Stimulated activated naive CD8-positive, alpha-beta T cell treated with anti-CD3 and anti-CD28 coated beads, Interleukin-15, Interleukin-2, amounts not matched to agents 100 ng/mL and 50 ng/mL, for 24 hours (primary cell): ENCODE measurements around the gene NFAM1.

ENCODE experiments used
- H3K27ac Mint-ChIP-seq: one replicate; pipeline ENCODE4 v1.8.0; 2021; ENCODE audit warnings: mild to moderate bottlenecking, mixed read lengths
- H3K27me3 Mint-ChIP-seq: one replicate; pipeline ENCODE4 v1.8.0; 2021; ENCODE audit warnings: mixed read lengths
- H3K36me3 Mint-ChIP-seq: one replicate; pipeline ENCODE4 v1.8.0; 2021; ENCODE audit warnings: low read depth, mixed read lengths
- H3K4me1 Mint-ChIP-seq: one replicate; pipeline ENCODE4 v1.8.0; 2021; ENCODE audit warnings: low read depth, mixed read lengths
- H3K4me3 Mint-ChIP-seq: one replicate; pipeline ENCODE4 v1.8.0; 2021; ENCODE audit warnings: mild to moderate bottlenecking, mixed read lengths
- H3K9me3 Mint-ChIP-seq: one replicate; pipeline ENCODE4 v1.8.0; 2021; ENCODE audit warnings: mixed read lengths

NFAM1 gene

DNA sequence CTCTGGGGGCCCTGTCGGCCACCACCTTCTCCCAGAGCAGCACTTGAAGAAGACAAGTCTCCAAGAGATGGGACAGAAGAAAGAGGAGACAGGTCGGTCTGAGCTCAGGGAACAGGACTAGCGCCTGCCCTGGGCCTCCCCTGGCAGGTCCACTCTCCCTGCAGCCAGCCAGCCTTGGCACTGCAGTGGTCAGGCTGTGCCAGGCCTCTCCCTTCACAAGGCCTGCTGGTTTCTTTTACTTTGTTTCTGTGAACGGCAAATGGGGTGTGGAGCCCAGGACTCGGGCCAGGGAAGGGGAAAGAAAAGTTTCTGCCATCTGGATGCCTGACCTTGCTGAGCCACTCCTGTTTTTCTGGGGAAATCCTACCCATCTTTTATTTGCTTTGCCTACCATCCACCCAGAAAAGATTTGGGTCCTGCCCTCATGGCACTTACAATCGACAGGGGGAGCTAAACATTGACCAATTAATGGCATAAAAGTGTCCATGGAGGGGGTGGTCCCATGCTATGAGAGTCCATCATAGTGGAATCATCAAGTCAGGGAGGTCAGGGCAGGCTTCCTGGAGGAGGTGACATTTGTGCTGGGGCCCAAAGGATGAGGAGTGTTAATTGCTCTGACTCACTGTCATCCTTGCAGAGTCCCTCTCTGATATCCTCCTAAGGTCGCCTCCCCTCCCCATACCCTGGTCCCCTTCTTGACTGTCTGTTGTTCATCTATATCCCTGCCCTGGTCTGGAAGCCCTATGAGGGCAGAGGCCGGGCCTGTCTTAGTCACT lies 65.2 kb downstream of the NFAM1 start:
- H3K4me3 Mint-ChIP-seq = no peak overlapping the region
- no peaks in the 10 kb centered on the region for H3K36me3 Mint-ChIP-seq
- peaks cover 42% of the 10 kb centered on the region for H3K27me3 Mint-ChIP-seq
- no peak overlapping the region for H3K27ac Mint-ChIP-seq
- H3K4me1 Mint-ChIP-seq = peaks cover 7% of the 10 kb centered on the region
- H3K9me3 Mint-ChIP-seq = no peaks in the 10 kb centered on the region

DNA sequence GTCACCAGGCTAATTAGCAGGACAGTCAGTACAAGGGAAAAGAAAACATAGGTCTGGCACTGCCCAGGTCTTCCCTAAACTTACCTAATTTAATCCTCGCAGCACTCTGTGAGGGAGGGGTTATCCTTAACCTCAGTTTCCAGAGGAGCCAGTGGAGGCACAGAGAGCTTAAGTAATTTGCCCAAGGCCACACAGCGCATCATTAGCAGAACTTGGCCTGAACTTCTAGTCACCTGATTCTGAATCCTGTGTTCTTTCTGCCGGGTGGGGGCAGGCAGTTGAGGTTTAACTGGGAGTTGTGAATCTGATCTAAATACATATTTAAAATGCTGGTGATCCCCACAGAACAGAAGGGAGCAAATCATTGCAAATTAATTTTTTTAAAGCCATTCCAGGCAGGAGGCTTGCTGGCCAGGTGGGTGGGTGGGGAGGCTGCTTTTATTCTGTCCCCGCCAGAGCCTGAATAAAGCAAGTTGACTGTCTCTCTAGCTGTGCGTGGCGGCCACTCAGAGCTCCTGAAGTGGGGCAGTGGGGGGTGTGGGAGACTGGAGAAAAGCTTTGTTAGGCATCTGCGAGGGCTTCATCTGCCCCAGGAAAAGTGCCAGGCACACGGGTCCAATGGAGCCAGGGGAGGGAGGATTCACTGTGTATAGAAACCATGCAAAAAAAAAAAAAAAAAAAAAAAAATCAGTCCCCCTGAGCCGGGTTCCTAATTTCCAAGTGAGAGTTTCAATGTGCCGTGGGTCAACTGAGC lies 66.1 kb downstream of the NFAM1 start:
- H3K27ac Mint-ChIP-seq = no peak overlapping the region
- peaks cover 7% of the 10 kb centered on the region for H3K4me1 Mint-ChIP-seq
- H3K36me3 Mint-ChIP-seq = no peaks in the 10 kb centered on the region
- peaks cover 50% of the 10 kb centered on the region for H3K27me3 Mint-ChIP-seq
- H3K9me3 Mint-ChIP-seq = no peaks in the 10 kb centered on the region
- no peak overlapping the region for H3K4me3 Mint-ChIP-seq

- Mint-ChIP-seq H3K27ac (no peak overlapping the region), H3K4me1 (peaks cover 7% of the 10 kb centered on the region), H3K4me3 (no peak overlapping the region), H3K9me3 (no peaks in the 10 kb centered on the region), H3K27me3 (peaks cover 50% of the 10 kb centered on the region), H3K36me3 (no peaks in the 10 kb centered on the region)
These were observed 66.9 kb downstream of the NFAM1 start for GRCh38 chr22:42365111-42365865.

DNA sequence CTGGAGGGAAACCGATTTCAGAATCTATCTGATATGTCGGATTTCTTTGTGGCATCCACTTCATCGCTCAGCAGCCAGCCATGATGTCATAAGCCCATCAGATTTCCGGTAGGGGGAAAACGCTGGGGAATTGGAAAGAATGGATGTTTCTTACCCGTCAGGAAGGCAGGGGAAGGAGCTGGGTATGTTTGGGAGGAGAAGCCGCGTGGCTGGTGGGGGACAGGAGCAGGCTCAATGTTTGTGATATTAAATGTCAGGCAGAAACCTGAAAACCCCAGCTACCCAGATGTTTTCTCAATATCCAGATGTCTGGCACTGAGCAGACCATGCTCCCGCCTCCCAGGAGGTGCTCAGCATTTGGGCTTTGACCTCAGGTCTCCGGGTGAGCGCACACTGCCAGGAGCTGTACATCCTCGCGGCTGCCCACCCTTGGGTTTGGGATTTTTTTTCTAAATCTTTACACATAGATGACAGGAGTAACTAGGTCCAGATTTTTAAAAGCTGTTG lies 67.5 kb downstream of the NFAM1 start:
- no peak overlapping the region for H3K27ac Mint-ChIP-seq
- H3K4me1 Mint-ChIP-seq = peaks cover 5% of the 10 kb centered on the region
- H3K36me3 Mint-ChIP-seq = no peaks in the 10 kb centered on the region
- peaks cover 50% of the 10 kb centered on the region for H3K27me3 Mint-ChIP-seq
- H3K9me3 Mint-ChIP-seq = no peaks in the 10 kb centered on the region
- no peak overlapping the region for H3K4me3 Mint-ChIP-seq

DNA sequence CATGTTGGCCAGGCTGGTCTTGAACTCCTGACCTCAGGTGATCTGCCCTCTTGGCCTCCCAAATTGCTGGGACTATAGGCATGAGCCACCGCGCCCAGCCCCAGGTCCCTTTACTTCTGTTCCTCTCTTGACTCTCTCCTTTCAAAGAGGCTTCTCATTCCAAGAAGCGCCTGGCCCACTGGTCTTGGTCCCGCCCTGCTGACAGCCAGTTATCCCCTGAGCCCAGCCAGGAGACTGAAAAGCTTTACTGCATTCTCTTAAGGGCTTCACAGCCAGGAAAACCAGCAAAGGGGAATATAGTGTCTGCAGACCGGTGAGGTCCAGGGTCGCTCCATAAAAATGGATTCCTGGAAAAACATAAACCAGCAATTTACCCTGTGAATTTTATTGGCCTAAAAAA lies 68.3 kb downstream of the NFAM1 start:
- Mint-ChIP-seq H3K9me3 (no peaks in the 10 kb centered on the region), H3K4me3 (no peak overlapping the region), H3K27ac (no peak overlapping the region), H3K4me1 (no peaks in the 10 kb centered on the region), H3K27me3 (peaks cover 50% of the 10 kb centered on the region), H3K36me3 (no peaks in the 10 kb centered on the region)

DNA sequence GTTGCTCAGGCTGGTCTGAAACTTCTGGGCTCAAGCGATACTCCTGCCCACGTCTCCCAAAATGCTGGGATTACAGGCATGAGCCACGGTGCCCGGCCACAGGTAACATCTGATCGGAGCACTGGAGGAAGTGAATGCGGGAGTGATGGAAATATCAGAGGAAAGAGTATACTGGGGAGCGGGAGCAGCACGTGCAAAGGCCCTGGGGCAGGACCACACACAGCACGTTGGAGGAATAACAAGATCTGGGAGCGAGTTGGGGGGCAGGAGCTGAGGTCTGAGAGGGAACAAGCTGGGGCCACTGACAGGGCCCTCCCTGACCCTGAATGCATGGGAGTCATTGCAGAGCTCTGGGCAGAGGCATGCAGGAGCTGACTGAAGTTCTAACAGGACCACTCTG lies 70.7 kb downstream of the NFAM1 start:
- Mint-ChIP-seq H3K4me3 (no peak overlapping the region), H3K27me3 (peaks cover 34% of the 10 kb centered on the region), H3K27ac (no peak overlapping the region), H3K9me3 (no peaks in the 10 kb centered on the region), H3K36me3 (no peaks in the 10 kb centered on the region), H3K4me1 (no peaks in the 10 kb centered on the region)

DNA sequence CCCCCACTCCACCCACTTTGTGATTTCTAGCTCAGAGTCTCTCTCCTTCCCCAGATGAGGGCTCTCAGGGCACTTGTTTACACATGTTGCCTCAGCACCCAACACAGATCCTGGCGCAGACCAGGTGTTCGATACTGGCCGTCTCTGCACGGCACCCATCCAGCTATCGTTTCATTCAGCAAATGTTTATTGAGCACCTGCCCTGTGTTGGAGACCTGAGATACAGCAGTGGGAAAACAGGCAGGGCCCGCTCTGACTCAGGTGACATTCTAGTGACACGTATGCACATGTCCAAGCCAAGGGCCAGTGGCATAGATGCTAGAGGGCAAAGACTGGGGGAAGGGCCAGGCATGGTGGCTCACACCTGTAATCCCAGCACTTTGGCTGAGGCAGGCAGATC lies 71.9 kb downstream of the NFAM1 start:
- Mint-ChIP-seq H3K27ac (no peak overlapping the region), H3K4me1 (no peaks in the 10 kb centered on the region), H3K27me3 (peaks cover 25% of the 10 kb centered on the region), H3K9me3 (no peaks in the 10 kb centered on the region), H3K4me3 (no peak overlapping the region), H3K36me3 (no peaks in the 10 kb centered on the region)

GRCh38 chr22:42358643-42359558 lies 73.3 kb downstream of the NFAM1 start:
- no peaks in the 10 kb centered on the region for H3K9me3 Mint-ChIP-seq
- H3K36me3 Mint-ChIP-seq = no peaks in the 10 kb centered on the region
- H3K4me3 Mint-ChIP-seq = no peak overlapping the region
- H3K27ac Mint-ChIP-seq = no peak overlapping the region
- peaks cover 13% of the 10 kb centered on the region for H3K27me3 Mint-ChIP-seq
- no peaks in the 10 kb centered on the region for H3K4me1 Mint-ChIP-seq

DNA sequence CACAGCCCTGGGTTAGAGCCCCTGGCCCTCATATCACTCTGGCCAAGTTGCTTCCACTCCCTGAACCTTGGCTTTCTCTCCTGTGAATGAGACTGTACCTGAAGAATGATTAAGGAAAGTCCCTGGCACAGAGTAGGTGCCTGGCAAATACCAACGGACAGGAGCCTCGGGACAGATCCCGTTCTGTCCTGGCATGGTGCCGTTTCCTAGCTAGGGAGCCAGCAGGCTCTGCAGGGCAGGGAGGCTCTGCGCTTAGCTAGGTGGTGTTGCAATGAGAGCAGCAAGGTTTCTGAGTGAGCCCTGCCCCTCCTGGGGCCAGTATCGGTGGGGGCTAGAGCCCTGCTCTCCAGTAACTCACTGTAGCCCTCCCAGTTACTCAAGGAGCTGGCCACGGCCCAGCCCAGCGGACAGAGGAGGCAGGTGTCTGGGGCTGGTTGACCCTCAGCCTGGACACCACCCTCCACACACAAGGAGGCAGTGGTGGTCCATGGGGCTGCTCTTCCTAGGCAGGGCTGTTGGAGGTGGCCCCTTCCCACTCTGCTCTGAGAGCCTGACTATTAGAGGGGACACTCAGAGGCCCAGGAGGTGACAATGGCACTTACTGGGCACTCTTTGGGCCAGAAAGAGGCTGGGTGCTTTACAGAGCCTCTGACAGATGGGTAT lies 74.4 kb downstream of the NFAM1 start:
- Mint-ChIP-seq H3K4me1 (no peaks in the 10 kb centered on the region), H3K4me3 (no peak overlapping the region), H3K36me3 (no peaks in the 10 kb centered on the region), H3K27ac (no peak overlapping the region), H3K9me3 (no peaks in the 10 kb centered on the region), H3K27me3 (peaks cover 12% of the 10 kb centered on the region)

- H3K9me3 Mint-ChIP-seq = no peaks in the 10 kb centered on the region
- H3K36me3 Mint-ChIP-seq = no peaks in the 10 kb centered on the region
- no peaks in the 10 kb centered on the region for H3K4me1 Mint-ChIP-seq
- H3K4me3 Mint-ChIP-seq = no peak overlapping the region
- H3K27me3 Mint-ChIP-seq = peaks cover 8% of the 10 kb centered on the region
- no peak overlapping the region for H3K27ac Mint-ChIP-seq
These were observed 75.0 kb downstream of the NFAM1 start for GRCh38 chr22:42357221-42357620.

DNA sequence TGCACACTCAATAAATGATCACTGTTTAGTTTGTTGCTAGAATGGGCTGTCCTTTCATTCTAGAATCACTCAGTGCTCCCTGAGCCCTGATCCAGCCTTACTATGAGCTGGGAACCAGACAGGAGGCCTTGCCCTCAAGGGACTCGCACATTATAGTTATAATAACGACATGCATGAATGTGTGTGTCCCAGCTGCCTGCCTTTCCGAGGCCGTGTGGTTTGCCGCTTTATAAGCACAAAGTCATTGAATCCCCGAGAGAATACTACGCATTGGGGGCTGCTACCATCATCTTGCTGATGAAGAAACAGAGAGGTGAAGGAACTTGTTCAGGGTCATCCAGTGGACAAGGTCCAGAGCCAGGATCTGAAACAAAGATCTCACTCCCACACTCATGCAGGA lies 75.7 kb downstream of the NFAM1 start:
- Mint-ChIP-seq H3K27ac (no peak overlapping the region), H3K9me3 (no peaks in the 10 kb centered on the region), H3K27me3 (peaks cover 3% of the 10 kb centered on the region), H3K36me3 (no peaks in the 10 kb centered on the region), H3K4me1 (no peaks in the 10 kb centered on the region), H3K4me3 (no peak overlapping the region)

- Mint-ChIP-seq H3K4me1 (no peaks in the 10 kb centered on the region), H3K4me3 (no peak overlapping the region), H3K36me3 (no peaks in the 10 kb centered on the region), H3K27me3 (no peaks in the 10 kb centered on the region), H3K27ac (no peak overlapping the region), H3K9me3 (peaks cover 3% of the 10 kb centered on the region)
These were observed 78.1 kb downstream of the NFAM1 start for GRCh38 chr22:42353883-42354727.

- Mint-ChIP-seq H3K27ac (no peak overlapping the region), H3K27me3 (no peaks in the 10 kb centered on the region)
These were observed 81.8 kb downstream of the NFAM1 start for GRCh38 chr22:42350373-42350772.

More at GRCh38 chr22:42350373-42350772, 81.8 kb downstream of the NFAM1 start:
- Mint-ChIP-seq H3K9me3 (peaks cover 3% of the 10 kb centered on the region), H3K4me3 (no peak overlapping the region), H3K36me3 (no peaks in the 10 kb centered on the region), H3K4me1 (peaks cover 3% of the 10 kb centered on the region)
